ENCODE measurements around the gene PTPN6.

PTPN6 gene

DNA sequence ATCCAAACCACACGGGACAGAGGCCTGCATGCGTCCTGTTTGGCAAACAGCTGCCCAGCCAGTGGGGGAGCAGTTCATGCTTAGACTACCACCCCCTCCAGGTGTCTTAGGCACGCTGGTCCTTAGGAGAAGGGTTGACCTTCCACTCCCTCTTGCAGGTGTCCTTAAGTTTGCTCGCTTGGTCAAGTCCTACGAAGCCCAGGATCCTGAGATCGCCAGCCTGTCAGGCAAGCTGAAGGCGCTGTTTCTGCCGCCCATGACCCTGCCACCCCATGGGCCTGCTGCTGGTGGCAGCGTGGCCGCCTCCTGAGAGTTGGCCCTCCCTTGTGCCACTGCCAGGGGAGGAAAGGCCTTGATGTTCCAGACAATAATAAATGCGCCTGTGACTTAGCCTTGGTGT lies 5.5 kb upstream of the PTPN6 start:
- TF ChIP-seq CTCF (conservative IDR thresholded peaks at IDR 0.05) (no peak), ZFX (IDR thresholded peaks at IDR 0.05) (no peak; the same call in 1 of the 2 replicates)

GRCh38 chr12:6946033-6946919 lies 4.9 kb upstream of the PTPN6 start:
- TF ChIP-seq ZFX (IDR thresholded peaks at IDR 0.05) (no peak; the same call in 1 of the 2 replicates), CTCF (conservative IDR thresholded peaks at IDR 0.05) (no peak)
- peak overlapping the region; percentile 96 for H3K27ac ChIP-seq

More for the DNA sequence above, 5.5 kb upstream of the PTPN6 start:
- peak overlapping the region; percentile 96 for H3K27ac ChIP-seq

DNA sequence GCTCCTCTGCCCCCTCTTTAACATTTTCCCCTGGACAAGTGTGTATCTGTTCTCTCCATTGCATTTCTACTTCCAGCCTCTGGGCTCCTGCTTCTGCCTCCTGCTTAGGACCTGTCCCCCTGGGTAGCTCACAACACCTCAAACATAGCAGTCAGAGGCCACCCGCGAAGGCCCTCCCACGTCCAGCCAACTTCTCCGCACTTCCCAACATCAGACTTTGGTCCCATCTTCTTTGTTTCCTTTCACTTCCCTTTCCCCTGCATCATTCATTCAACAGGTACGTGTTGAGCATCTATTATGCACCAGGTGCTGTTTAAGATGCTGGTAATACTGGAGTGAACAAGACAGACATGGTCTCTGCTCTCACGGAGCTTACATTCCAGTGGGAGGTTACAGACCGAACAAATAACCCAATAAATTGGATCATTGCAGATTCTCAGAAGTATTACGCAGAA lies 4.2 kb upstream of the PTPN6 start:
- TF ChIP-seq ZFX (IDR thresholded peaks at IDR 0.05) (no peak), CTCF (conservative IDR thresholded peaks at IDR 0.05) (no peak)
- peak overlapping the region; percentile 96 for H3K27ac ChIP-seq

DNA sequence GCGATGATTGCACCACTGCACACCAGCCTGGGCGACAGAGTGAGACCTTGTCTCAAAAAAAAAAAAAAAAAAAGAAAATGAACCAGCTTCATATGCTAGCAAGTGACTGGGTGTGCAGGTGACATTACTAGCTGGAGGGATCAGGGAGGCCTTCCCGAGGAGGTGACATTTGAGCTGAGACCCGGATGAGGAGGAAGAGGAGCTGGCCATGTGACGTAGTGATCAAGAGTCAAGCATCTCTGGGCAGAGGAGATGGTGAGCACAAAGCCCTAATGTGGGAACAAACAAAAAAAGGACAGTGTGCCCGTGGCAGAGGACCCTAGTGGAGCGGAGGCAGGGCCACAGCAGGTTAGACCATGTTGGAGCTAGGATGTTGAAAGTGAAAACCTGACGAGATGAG lies 3.5 kb upstream of the PTPN6 start:
- TF ChIP-seq ZFX (IDR thresholded peaks at IDR 0.05), result no peak
- TF ChIP-seq CTCF (conservative IDR thresholded peaks at IDR 0.05), result no peak
- no peak overlapping the region for H3K27ac ChIP-seq

GRCh38 chr12:6948873-6949594 lies 2.1 kb upstream of the PTPN6 start:
- TF ChIP-seq ZFX (IDR thresholded peaks at IDR 0.05) (no peak), CTCF (conservative IDR thresholded peaks at IDR 0.05) (no peak; the same call in 1 of the 2 replicates)
- no peak overlapping the region for H3K27ac ChIP-seq

- H3K27ac ChIP-seq, result no peak overlapping the region
- no peak for TF ChIP-seq ZFX (IDR thresholded peaks at IDR 0.05)
- TF ChIP-seq CTCF (conservative IDR thresholded peaks at IDR 0.05), result no peak
Measured at GRCh38 chr12:6950401-6950801, 755 bp upstream of the PTPN6 start.

Data from C4-2B (cell line).